Calu3 (cell line): Measurements from ENCODE around the gene ITFG2. TPM values are rescaled to one million over a fixed set of nuclear protein-coding genes. Genes with fewer than 3 reads are reported as not detected.
"Not testable (repeated sequence)": the region's sequence is repeated elsewhere in the genome, so short reads cannot be mapped to it uniquely, and the experiment has no call there.

Experiments used
- BruUV-seq: library from RNA; stranded (reverse); fragments of 400-500 nt; replicated peaks from 2 replicates; lab custom pipeline; 2021; lab: Mats Ljungman, UMichigan
- CTCF ChIA-PET: fragments of 300-600 bp; sonication (Branson Sonifier 250); formaldehyde crosslinking; loops from one replicate; lab custom pipeline; 2022; ENCODE audit warnings: antibody characterized with exemption; lab: Charles Lee
- DNase-seq: peaks from one replicate; pipeline ENCODE4 v3.0.0; 2022
- H3K27ac Mint-ChIP-seq: one replicate; pipeline ENCODE4 v1.8.0; 2022; ENCODE audit warnings: mixed read lengths; ENCODE audit not compliant: unreplicated experiment
- H3K27me3 Mint-ChIP-seq: one replicate; pipeline ENCODE4 v1.8.0; 2022; ENCODE audit warnings: mixed read lengths; ENCODE audit not compliant: unreplicated experiment
- H3K36me3 Mint-ChIP-seq: one replicate; pipeline ENCODE4 v1.8.0; 2022; ENCODE audit warnings: mild to moderate bottlenecking, moderate library complexity, mixed read lengths; ENCODE audit not compliant: insufficient read depth, unreplicated experiment
- H3K4me1 Mint-ChIP-seq: one replicate; pipeline ENCODE4 v1.8.0; 2022; ENCODE audit warnings: mild to moderate bottlenecking, low read depth, mixed read lengths; ENCODE audit not compliant: unreplicated experiment
- H3K4me3 Mint-ChIP-seq: one replicate; pipeline ENCODE4 v1.8.0; 2022; ENCODE audit warnings: mild to moderate bottlenecking, low read depth, moderate library complexity, mixed read lengths; ENCODE audit not compliant: unreplicated experiment
- H3K9me3 Mint-ChIP-seq: one replicate; pipeline ENCODE4 v1.8.0; 2022; ENCODE audit warnings: low read depth, mixed read lengths; ENCODE audit not compliant: unreplicated experiment
- intact Hi-C: fragments of 100-400 bp; cut with micrococcal nuclease; formaldehyde crosslinking; loops from one replicate; pipeline ENCODE4 v1.10.0; 2022; ENCODE audit not compliant: unreplicated experiment
- total RNA-seq: library from RNA; stranded (reverse); gene quantifications from 2 replicates; pipeline ENCODE4 v1.2.3, GENCODE V29; 2022
- TF ChIP-seq, protein P1 (sequence below): fragments of 200-600 bp; IDR thresholded peaks from one replicate; pipeline ENCODE4 v1.8.0; 2022; ENCODE audit warnings: antibody characterized with exemption; ENCODE audit not compliant: unreplicated experiment

The ITFG2 gene
- total RNA-seq, 1 experiment from 2014 or later: 31.9 TPM

DNA sequence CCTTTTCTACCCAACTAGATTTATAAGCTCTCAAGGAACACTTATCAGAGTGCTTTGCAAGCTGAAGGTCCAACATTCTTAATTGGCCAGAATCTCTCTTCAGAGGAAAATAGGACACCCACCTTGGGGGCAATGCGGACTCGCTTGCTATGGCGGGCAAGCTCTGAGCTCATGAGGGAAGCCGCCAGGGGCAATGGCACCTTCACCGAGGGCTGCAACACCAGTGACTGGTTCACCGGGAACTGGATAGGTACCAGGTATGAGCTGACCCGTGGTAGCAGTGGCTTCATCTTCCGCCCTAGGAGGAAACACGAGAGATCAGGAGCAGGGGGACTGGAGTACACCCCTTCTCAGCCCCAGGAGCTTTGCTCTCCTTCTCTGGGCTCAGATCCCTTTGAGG is 51.7 kb downstream of the ITFG2 start:
- TF ChIP-seq, protein P1, sequence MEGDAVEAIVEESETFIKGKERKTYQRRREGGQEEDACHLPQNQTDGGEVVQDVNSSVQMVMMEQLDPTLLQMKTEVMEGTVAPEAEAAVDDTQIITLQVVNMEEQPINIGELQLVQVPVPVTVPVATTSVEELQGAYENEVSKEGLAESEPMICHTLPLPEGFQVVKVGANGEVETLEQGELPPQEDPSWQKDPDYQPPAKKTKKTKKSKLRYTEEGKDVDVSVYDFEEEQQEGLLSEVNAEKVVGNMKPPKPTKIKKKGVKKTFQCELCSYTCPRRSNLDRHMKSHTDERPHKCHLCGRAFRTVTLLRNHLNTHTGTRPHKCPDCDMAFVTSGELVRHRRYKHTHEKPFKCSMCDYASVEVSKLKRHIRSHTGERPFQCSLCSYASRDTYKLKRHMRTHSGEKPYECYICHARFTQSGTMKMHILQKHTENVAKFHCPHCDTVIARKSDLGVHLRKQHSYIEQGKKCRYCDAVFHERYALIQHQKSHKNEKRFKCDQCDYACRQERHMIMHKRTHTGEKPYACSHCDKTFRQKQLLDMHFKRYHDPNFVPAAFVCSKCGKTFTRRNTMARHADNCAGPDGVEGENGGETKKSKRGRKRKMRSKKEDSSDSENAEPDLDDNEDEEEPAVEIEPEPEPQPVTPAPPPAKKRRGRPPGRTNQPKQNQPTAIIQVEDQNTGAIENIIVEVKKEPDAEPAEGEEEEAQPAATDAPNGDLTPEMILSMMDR: no peak
- Mint-ChIP-seq H3K27me3 (no peaks in the 10 kb centered on the region), H3K9me3 (no peaks in the 10 kb centered on the region), H3K27ac (no peak overlapping the region), H3K4me3 (no peak overlapping the region), H3K4me1 (no peaks in the 10 kb centered on the region), H3K36me3 (peaks cover 47% of the 10 kb centered on the region)
- BruUV-seq: no TSS peak
- intact Hi-C loops: no loop called here
- DNase-seq: no peak
- CTCF ChIA-PET: no interaction called here

DNA sequence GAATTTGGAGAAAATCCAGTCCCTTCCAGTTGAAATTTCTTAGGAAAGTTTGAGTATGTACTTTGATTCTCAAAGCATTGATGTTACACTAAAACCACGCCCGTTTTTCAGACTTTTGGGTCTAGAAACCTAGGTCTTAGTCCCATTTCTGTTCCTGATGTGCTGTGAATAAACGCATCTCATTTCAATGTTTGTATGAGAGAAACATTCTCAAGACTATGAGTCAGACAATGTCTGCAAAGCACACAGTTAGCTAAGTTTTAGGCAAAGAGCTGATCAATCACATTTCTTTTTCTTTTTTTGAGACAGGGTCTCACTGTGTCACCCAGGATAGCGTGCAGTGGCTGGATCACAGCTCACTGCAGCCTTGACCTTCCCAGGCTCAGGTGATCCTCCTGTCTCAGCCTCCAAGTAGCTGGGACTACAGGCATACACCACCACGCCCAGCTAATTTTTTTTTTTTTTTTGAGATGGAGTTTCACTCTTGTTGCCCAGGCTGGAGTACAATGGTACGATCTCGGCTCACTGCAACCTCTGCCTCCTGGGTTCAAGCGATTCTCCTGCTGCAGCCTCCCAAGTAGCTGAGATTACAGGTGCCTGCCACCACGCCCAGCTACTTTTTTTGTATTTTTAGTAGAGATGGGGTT is 56.6 kb downstream of the ITFG2 start:
- peaks cover 37% of the 10 kb centered on the region for H3K36me3 Mint-ChIP-seq
- H3K9me3 Mint-ChIP-seq, intact Hi-C loops, DNase-seq, BruUV-seq, H3K27ac Mint-ChIP-seq, H3K4me3 Mint-ChIP-seq, H3K4me1 Mint-ChIP-seq, H3K27me3 Mint-ChIP-seq: not testable (repeated sequence)
- CTCF ChIA-PET: interaction anchor here (0.6 kb wide), 1 partner anchor 101 kb away, joined by 6 read pairs; no protein-coding TSS in a partner anchor

Other genes with a start within 250 kb of the ITFG2 start
- gene FKBP4, start 17.7 kb upstream of the ITFG2 start, total RNA-seq: 122 and 145 TPM in 2 replicates
- gene NRIP2, start 22.4 kb downstream of the ITFG2 start, total RNA-seq: not detected in 2 replicates
- not detected in 2 replicates for gene TEX52, start 44.4 kb downstream of the ITFG2 start, total RNA-seq
- gene FOXM1, start 64.5 kb downstream of the ITFG2 start, total RNA-seq: 85.8 and 103 TPM in 2 replicates
- gene RHNO1, start 64.6 kb downstream of the ITFG2 start, total RNA-seq: 55.6 and 64.8 TPM in 2 replicates
- gene TULP3, start 78.2 kb downstream of the ITFG2 start, total RNA-seq: 19.7 and 21.6 TPM in 2 replicates
- 33.0 and 34.2 TPM in 2 replicates for gene TEAD4, start 146.7 kb downstream of the ITFG2 start, total RNA-seq